Ovary (tissue), 3 donors: ENCODE data around the gene PPP2R2B.

Experiments used
- CTCF ChIP-seq, 3 donors: fragments of 450-650 bp in 2 of 3; fragments of 200-600 bp in 1 of 3; IDR thresholded peaks; one replicate each; pipeline versions ENCODE4 v1.5.1 to v1.8.0; 2016 to 2022; ENCODE audit warnings: antibody characterized with exemption in 3 of 3, mild to moderate bottlenecking in 1 of 3
- EP300 ChIP-seq: sonication (generic); formaldehyde crosslinking; IDR thresholded peaks from one replicate; pipeline ENCODE4 v1.6.1; 2017; ENCODE audit warnings: antibody characterized with exemption
- POLR2A ChIP-seq: fragments of 450-650 bp; IDR thresholded peaks from one replicate; pipeline ENCODE4 v1.6.1; 2017; ENCODE audit warnings: antibody characterized with exemption, mild to moderate bottlenecking, moderate library complexity
- donor health status: DM: no; HTN: no; CAD: no.

- no peak for TF ChIP-seq CTCF (IDR thresholded peaks at IDR 0.05)
- no peak for TF ChIP-seq POLR2A
- TF ChIP-seq EP300 = no peak
Observed at GRCh38 chr5:146820987-146821386, 57.6 kb downstream of the PPP2R2B start.
